Panc1 (cell line): ENCODE data around the gene IFT52.

Experiments
- CTCF ChIP-seq: fragments of 450-650 bp; IDR thresholded peaks from 2 replicates; pipeline ENCODE4 v1.5.1; 2017; ENCODE audit warnings: mild to moderate bottlenecking
- POLR2AphosphoS5 ChIP-seq: IDR thresholded peaks from 2 replicates; pipeline ENCODE4 v1.6.1; 2012; ENCODE audit warnings: mild to moderate bottlenecking, low read depth, low read length, moderate library complexity
- REST ChIP-seq, 2 experiments: IDR thresholded peaks; 2 replicates each; pipeline ENCODE4 v1.6.1; 2011 to 2012; ENCODE audit warnings: low read depth in 2 of 2, control low read depth in 1 of 2, low read length in 1 of 2, mild to moderate bottlenecking in 1 of 2, moderate library complexity in 1 of 2; ENCODE audit not compliant: insufficient read depth in 1 of 2
- SIN3A ChIP-seq: IDR thresholded peaks from 2 replicates; pipeline ENCODE4 v1.6.1; 2012; ENCODE audit warnings: low read depth, mild to moderate bottlenecking, low read length, moderate library complexity, borderline replicate concordance; ENCODE audit not compliant: insufficient read depth
- TCF7L2 ChIP-seq: IDR thresholded peaks from 2 replicates; pipeline ENCODE4 v1.6.1; 2011; ENCODE audit warnings: mild to moderate bottlenecking, low read depth, low read length, inconsistent platforms

GRCh38 chr20:43669332-43669731, 78.6 kb downstream of the IFT52 start:
- TF ChIP-seq REST (IDR thresholded peaks at IDR 0.05; ENCODE audit: insufficient read depth in 1 of 2, low read depth in 2 of 2, low read length in 1 of 2) (no peak), CTCF (no peak), POLR2AphosphoS5 (no peak), SIN3A (no peak), TCF7L2 (no peak)
